ENCODE results near the gene WDR91. TPM values are rescaled to one million over a fixed set of nuclear protein-coding genes. Genes with fewer than 3 reads are reported as not detected.

Gene WDR91
- total RNA-seq, 1 experiment from 2014 or later = 8.4 TPM

- Histone ChIP-seq H3K4me2 (peak overlapping the region; percentile 96), H3K9me2 (ENCODE audit: insufficient read depth) (no peaks in the 10 kb centered on the region), H3K79me2 (ENCODE audit: low read depth) (peaks cover 28% of the 10 kb centered on the region), H4K20me1 (ENCODE audit: insufficient read depth) (0 out of 2 replicates have a peak, but pooled peaks cover 7% of the 10 kb centered on the region), H3F3A (ENCODE audit: insufficient read depth, low read depth) (peaks cover 18% of the 10 kb centered on the region), H3K27ac (peak overlapping the region; percentile 81), H3K36me3 (ENCODE audit: low read depth) (peaks cover 19% of the 10 kb centered on the region), H2AFZ (peak overlapping the region; percentile 85), H3K4me1 (replicated peaks; ENCODE audit: insufficient read depth) (peaks cover 19% of the 10 kb centered on the region), H3K9me3 (ENCODE audit: insufficient read depth, low read depth) (no peaks in the 10 kb centered on the region), H3K27me3 (ENCODE audit: insufficient read depth, low read depth) (no peaks in the 10 kb centered on the region), H3K4me3 (peak overlapping the region; percentile 88)
- intact Hi-C loops (cut with micrococcal nuclease; ENCODE audit: unreplicated experiment) = loop anchor here (1.0 to 10.0 kb wide), 9 partner anchors 41 to 733 kb away; partner anchors contain the start of genes AGBL3, NUP205 and WDR91
- ChIA-PET CTCF (interaction anchor here (0.9 kb wide), 1 partner anchor 23 kb away, joined by 3 read pairs; no protein-coding TSS in a partner anchor), POLR2A (ENCODE audit: unreplicated experiment) (no interaction called here)
- TF ChIP-seq, protein P1, sequence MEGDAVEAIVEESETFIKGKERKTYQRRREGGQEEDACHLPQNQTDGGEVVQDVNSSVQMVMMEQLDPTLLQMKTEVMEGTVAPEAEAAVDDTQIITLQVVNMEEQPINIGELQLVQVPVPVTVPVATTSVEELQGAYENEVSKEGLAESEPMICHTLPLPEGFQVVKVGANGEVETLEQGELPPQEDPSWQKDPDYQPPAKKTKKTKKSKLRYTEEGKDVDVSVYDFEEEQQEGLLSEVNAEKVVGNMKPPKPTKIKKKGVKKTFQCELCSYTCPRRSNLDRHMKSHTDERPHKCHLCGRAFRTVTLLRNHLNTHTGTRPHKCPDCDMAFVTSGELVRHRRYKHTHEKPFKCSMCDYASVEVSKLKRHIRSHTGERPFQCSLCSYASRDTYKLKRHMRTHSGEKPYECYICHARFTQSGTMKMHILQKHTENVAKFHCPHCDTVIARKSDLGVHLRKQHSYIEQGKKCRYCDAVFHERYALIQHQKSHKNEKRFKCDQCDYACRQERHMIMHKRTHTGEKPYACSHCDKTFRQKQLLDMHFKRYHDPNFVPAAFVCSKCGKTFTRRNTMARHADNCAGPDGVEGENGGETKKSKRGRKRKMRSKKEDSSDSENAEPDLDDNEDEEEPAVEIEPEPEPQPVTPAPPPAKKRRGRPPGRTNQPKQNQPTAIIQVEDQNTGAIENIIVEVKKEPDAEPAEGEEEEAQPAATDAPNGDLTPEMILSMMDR (conservative IDR thresholded peaks at IDR 0.05) = no peak
- no peak for TF ChIP-seq EZH2 (IDR thresholded peaks at IDR 0.05; ENCODE audit: low read depth)
- no peak for DNase-seq
- BruUV-seq (replicated peaks) = no TSS peak
These were observed 41.4 kb downstream of the WDR91 start for GRCh38 chr7:135169964-135170273.

GRCh38 chr7:135169141-135169963, 42.0 kb downstream of the WDR91 start:
- Histone ChIP-seq H3K27ac (peak overlapping the region; percentile 81), H3K36me3 (ENCODE audit: low read depth) (peaks cover 19% of the 10 kb centered on the region), H3K9me3 (ENCODE audit: insufficient read depth, low read depth) (no peaks in the 10 kb centered on the region), H3K4me2 (peak overlapping the region; percentile 96), H2AFZ (peak overlapping the region; percentile 85), H4K20me1 (ENCODE audit: insufficient read depth) (0 out of 2 replicates have a peak, but pooled peaks cover 7% of the 10 kb centered on the region), H3K9me2 (ENCODE audit: insufficient read depth) (no peaks in the 10 kb centered on the region), H3K4me1 (replicated peaks; ENCODE audit: insufficient read depth) (peaks cover 19% of the 10 kb centered on the region), H3K4me3 (peak overlapping the region; percentile 88), H3F3A (ENCODE audit: insufficient read depth, low read depth) (peaks cover 18% of the 10 kb centered on the region), H3K27me3 (ENCODE audit: insufficient read depth, low read depth) (no peaks in the 10 kb centered on the region), H3K79me2 (ENCODE audit: low read depth) (peaks cover 28% of the 10 kb centered on the region)
- intact Hi-C loops (cut with micrococcal nuclease; ENCODE audit: unreplicated experiment) = no loop called here
- ChIA-PET CTCF (interaction anchor here (0.9 kb wide), 1 partner anchor 22 kb away, joined by 3 read pairs; no protein-coding TSS in a partner anchor), POLR2A (ENCODE audit: unreplicated experiment) (interaction anchor here (0.6 kb wide), 1 partner anchor 113 kb away, joined by 3 read pairs; no protein-coding TSS in a partner anchor)
- DNase-seq = peak; percentile 42 to 62
- TSS peak; percentile 42 for BruUV-seq (replicated peaks)
- TF ChIP-seq EZH2 (IDR thresholded peaks at IDR 0.05; ENCODE audit: low read depth) = no peak
- TF ChIP-seq, protein P1 (conservative IDR thresholded peaks at IDR 0.05) = peak; percentile 47; the same call in 1 of the 2 replicates

- CTCF ChIA-PET = no interaction called here
- H3K4me2 ChIP-seq = peak overlapping the region; percentile 96
- TF ChIP-seq, protein P1 (conservative IDR thresholded peaks at IDR 0.05) = no peak
- TF ChIP-seq EZH2 (IDR thresholded peaks at IDR 0.05; ENCODE audit: low read depth) = no peak
- BruUV-seq (replicated peaks) = no TSS peak
- H3K4me3 ChIP-seq = peak overlapping the region; percentile 88; the same call in 1 of the 2 replicates
- peaks cover 19% of the 10 kb centered on the region for H3K4me1 ChIP-seq (replicated peaks; ENCODE audit: insufficient read depth)
- intact Hi-C loops (cut with micrococcal nuclease; ENCODE audit: unreplicated experiment) = no loop called here
- peaks cover 28% of the 10 kb centered on the region for H3K79me2 ChIP-seq (ENCODE audit: low read depth)
- H3K27me3 ChIP-seq (ENCODE audit: insufficient read depth, low read depth) = no peaks in the 10 kb centered on the region
- H3F3A ChIP-seq (ENCODE audit: insufficient read depth, low read depth) = peaks cover 18% of the 10 kb centered on the region
- no peak for DNase-seq
- no peak overlapping the region for H2AFZ ChIP-seq
- no peak overlapping the region for H3K27ac ChIP-seq
- H3K9me2 ChIP-seq (ENCODE audit: insufficient read depth) = no peaks in the 10 kb centered on the region
- H3K36me3 ChIP-seq (ENCODE audit: low read depth) = peaks cover 24% of the 10 kb centered on the region
- H4K20me1 ChIP-seq (ENCODE audit: insufficient read depth) = 0 out of 2 replicates have a peak, but pooled peaks cover 7% of the 10 kb centered on the region
- no peaks in the 10 kb centered on the region; the same call in 1 of the 2 replicates for H3K9me3 ChIP-seq (ENCODE audit: insufficient read depth, low read depth)
- POLR2A ChIA-PET (ENCODE audit: unreplicated experiment) = no interaction called here
These were observed 42.7 kb downstream of the WDR91 start for GRCh38 chr7:135168489-135169140.
